Gastrocnemius medialis (tissue), 4 donors: ENCODE measurements around the gene POLE3.

Experiments used
- CTCF ChIP-seq, 5 experiments: fragments of 450-650 bp in 3 of 5; fragments of 200-600 bp in 2 of 5; sonication (generic) in 2 of 5; IDR thresholded peaks in 4 of 5; conservative IDR thresholded peaks in 1 of 5; 1 replicate in 4 of 5; 2 replicates in 1 of 5; pipeline ENCODE4 v1.5.1; 2016 to 2019; ENCODE audit warnings: antibody characterized with exemption in 5 of 5, mild to moderate bottlenecking in 3 of 5, moderate library complexity in 3 of 5
- POLR2A ChIP-seq, 2 donors: fragments of 450-650 bp; IDR thresholded peaks; one replicate each; pipeline ENCODE4 v1.6.1; 2017; ENCODE audit warnings: antibody characterized with exemption in 2 of 2, mild to moderate bottlenecking in 2 of 2, moderate library complexity in 2 of 2

- no peak for TF ChIP-seq POLR2A (IDR thresholded peaks at IDR 0.05)
- no peak for TF ChIP-seq CTCF (IDR thresholded peaks at IDR 0.05 in 4 of 5, conservative IDR thresholded peaks at IDR 0.05 in 1 of 5)
These were observed 11.3 kb upstream of the POLE3 start for GRCh38 chr9:113421726-113422125.
